Adipocyte (in vitro differentiated cells): ENCODE measurements around the gene MAN1C1.
A peak's percentile ranks its signal among the peaks of the same experiment; 100 is the strongest.

Source experiments
- DNase-seq: peaks from one replicate; pipeline ENCODE4 v3.0.0-alpha.2; 2015; ENCODE audit warnings: low read depth
- H3K27me3 ChIP-seq: replicated peaks from 2 replicates; pipeline ENCODE4 v1.7.0; 2013; ENCODE audit warnings: mild to moderate bottlenecking, low read length, moderate library complexity; ENCODE audit not compliant: control insufficient read depth, insufficient read depth
- H3K36me3 ChIP-seq: 2 replicates; pipeline ENCODE4 v1.7.0; 2013; ENCODE audit warnings: low read length, mild to moderate bottlenecking, moderate library complexity; ENCODE audit not compliant: control insufficient read depth, insufficient read depth, severe bottlenecking
- H3K4me1 ChIP-seq: 2 replicates; pipeline ENCODE4 v1.7.0; 2013; ENCODE audit warnings: mild to moderate bottlenecking, low read length, moderate library complexity; ENCODE audit not compliant: control insufficient read depth, insufficient read depth
- H3K4me3 ChIP-seq: 2 replicates; pipeline ENCODE4 v1.7.0; 2013; ENCODE audit warnings: mild to moderate bottlenecking, low read length, moderate library complexity
- H3K9ac ChIP-seq: 2 replicates; pipeline ENCODE4 v1.7.0; 2013; ENCODE audit warnings: mild to moderate bottlenecking, low read length, moderate library complexity
- H3K9me3 ChIP-seq: 2 replicates; pipeline ENCODE4 v1.7.0; 2013; ENCODE audit warnings: mild to moderate bottlenecking, low read length, moderate library complexity; ENCODE audit not compliant: control insufficient read depth

MAN1C1 gene

GRCh38 chr1:25768999-25769398, 152.4 kb downstream of the MAN1C1 start:
- DNase-seq, result no peak
- H3K4me3 ChIP-seq, result no peak overlapping the region
- peaks cover 5% of the 10 kb centered on the region for H3K4me1 ChIP-seq
- no peak overlapping the region for H3K9ac ChIP-seq
- H3K36me3 ChIP-seq, result peaks cover 31% of the 10 kb centered on the region
- H3K9me3 ChIP-seq, result no peaks in the 10 kb centered on the region
- no peaks in the 10 kb centered on the region for H3K27me3 ChIP-seq

DNA sequence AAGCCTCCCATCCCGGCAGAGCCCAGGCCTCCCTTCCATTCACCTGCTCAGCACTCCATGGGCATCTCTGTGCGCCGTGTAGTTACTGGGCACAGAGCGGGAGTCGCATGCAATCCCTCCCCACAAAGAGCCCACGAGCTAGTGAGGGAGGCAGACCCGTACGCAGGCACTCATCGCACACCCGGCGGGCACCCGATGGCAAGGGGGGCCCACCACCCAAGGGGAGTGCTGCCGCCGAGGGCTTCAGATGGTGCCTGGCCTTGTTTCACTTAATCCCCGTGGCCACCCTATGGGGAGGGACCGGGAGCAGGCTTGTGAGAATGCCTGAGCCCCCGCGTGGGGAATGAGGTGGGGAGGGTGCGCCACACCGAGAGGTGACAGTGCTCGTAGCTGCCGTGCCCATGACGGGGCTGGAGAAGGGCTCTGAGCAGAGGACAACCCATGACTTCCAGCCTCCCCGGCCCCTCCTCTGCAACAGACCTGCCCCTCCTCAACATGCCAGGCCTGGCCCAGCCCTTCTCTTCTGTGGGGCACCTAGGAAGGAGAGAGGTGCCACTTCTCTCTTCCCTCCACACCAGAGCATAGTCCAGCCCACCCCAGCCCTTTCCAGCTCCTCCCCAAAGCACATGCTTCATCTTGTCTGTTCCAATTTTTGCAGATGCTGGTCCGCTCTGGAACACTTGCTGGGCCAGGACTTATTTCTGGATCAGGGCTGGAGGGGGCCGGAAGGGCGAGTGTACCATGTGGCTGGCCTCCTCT, 153.2 kb downstream of the MAN1C1 start:
- H3K9ac ChIP-seq, result no peak overlapping the region
- H3K36me3 ChIP-seq, result peaks cover 31% of the 10 kb centered on the region
- no peak overlapping the region for H3K4me3 ChIP-seq
- H3K4me1 ChIP-seq, result peaks cover 5% of the 10 kb centered on the region
- no peaks in the 10 kb centered on the region for H3K9me3 ChIP-seq
- DNase-seq, result no peak
- H3K27me3 ChIP-seq, result no peaks in the 10 kb centered on the region

DNA sequence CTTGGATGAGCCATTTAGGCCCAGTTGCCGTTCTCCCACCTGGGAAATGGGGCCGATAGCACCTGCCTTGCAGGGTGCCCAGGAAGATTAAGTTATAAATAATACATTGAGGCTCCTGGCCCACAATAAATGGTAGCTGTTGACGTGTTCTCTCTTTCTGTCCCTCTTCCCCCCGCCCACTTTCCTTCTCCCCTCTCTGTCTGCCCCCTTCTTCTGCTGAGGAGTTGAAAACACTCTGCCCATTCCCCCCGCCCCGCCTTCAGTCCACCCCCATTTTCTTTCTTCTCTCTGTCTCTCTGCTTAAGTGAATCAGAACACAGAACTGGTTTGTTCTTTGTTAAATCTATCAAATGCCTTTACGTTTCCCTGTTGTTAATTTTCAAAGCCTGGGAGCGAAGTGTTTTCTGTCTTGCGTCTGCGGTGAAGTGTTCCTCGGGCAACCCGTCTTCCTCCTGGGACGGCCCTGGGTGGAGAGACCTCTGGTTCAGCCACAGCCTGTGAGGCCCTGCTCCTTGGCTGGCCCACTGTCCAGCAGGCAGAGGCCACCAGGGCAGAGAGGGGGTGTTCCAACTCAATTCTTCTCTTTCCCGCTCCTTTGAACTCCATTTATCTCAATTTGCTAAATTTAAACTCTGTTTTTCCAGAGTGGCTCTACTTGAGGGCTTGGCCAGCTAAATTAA, 154.1 kb downstream of the MAN1C1 start:
- H3K36me3 ChIP-seq, result peaks cover 26% of the 10 kb centered on the region
- no peak overlapping the region for H3K4me3 ChIP-seq
- H3K4me1 ChIP-seq, result peaks cover 5% of the 10 kb centered on the region
- H3K9me3 ChIP-seq, result no peaks in the 10 kb centered on the region
- H3K27me3 ChIP-seq, result no peaks in the 10 kb centered on the region
- no peak overlapping the region for H3K9ac ChIP-seq
- DNase-seq, result no peak

- no peak for DNase-seq
- peaks cover 5% of the 10 kb centered on the region for H3K4me1 ChIP-seq
These were observed 154.9 kb downstream of the MAN1C1 start for GRCh38 chr1:25771221-25772114.

GRCh38 chr1:25772164-25772563, 155.6 kb downstream of the MAN1C1 start:
- Histone ChIP-seq H3K9ac (no peak overlapping the region), H3K36me3 (peaks cover 25% of the 10 kb centered on the region), H3K27me3 (no peaks in the 10 kb centered on the region), H3K4me3 (no peak overlapping the region), H3K9me3 (no peaks in the 10 kb centered on the region), H3K4me1 (peaks cover 5% of the 10 kb centered on the region)
- DNase-seq, result no peak

More at GRCh38 chr1:25771221-25772114, 154.9 kb downstream of the MAN1C1 start:
- H3K9ac ChIP-seq, result no peak overlapping the region
- H3K36me3 ChIP-seq, result peaks cover 26% of the 10 kb centered on the region
- no peaks in the 10 kb centered on the region for H3K9me3 ChIP-seq
- no peak overlapping the region for H3K4me3 ChIP-seq
- H3K27me3 ChIP-seq, result no peaks in the 10 kb centered on the region

- Histone ChIP-seq H3K27me3 (no peaks in the 10 kb centered on the region), H3K4me3 (no peak overlapping the region), H3K36me3 (peaks cover 25% of the 10 kb centered on the region), H3K4me1 (peaks cover 5% of the 10 kb centered on the region), H3K9me3 (no peaks in the 10 kb centered on the region), H3K9ac (no peak overlapping the region)
- no peak for DNase-seq
These were observed 156.2 kb downstream of the MAN1C1 start for GRCh38 chr1:25772692-25773245.

- Histone ChIP-seq H3K9me3 (no peaks in the 10 kb centered on the region), H3K27me3 (no peaks in the 10 kb centered on the region), H3K4me1 (peaks cover 5% of the 10 kb centered on the region), H3K4me3 (no peak overlapping the region), H3K36me3 (peaks cover 31% of the 10 kb centered on the region), H3K9ac (no peak overlapping the region)
- DNase-seq, result peak; percentile 74
These were observed 157.0 kb downstream of the MAN1C1 start for GRCh38 chr1:25773441-25774125.

GRCh38 chr1:25774206-25774803, 157.7 kb downstream of the MAN1C1 start:
- Histone ChIP-seq H3K27me3 (no peaks in the 10 kb centered on the region), H3K4me3 (no peak overlapping the region), H3K4me1 (peaks cover 5% of the 10 kb centered on the region), H3K9me3 (no peaks in the 10 kb centered on the region), H3K9ac (no peak overlapping the region), H3K36me3 (peaks cover 28% of the 10 kb centered on the region)
- no peak for DNase-seq

DNA sequence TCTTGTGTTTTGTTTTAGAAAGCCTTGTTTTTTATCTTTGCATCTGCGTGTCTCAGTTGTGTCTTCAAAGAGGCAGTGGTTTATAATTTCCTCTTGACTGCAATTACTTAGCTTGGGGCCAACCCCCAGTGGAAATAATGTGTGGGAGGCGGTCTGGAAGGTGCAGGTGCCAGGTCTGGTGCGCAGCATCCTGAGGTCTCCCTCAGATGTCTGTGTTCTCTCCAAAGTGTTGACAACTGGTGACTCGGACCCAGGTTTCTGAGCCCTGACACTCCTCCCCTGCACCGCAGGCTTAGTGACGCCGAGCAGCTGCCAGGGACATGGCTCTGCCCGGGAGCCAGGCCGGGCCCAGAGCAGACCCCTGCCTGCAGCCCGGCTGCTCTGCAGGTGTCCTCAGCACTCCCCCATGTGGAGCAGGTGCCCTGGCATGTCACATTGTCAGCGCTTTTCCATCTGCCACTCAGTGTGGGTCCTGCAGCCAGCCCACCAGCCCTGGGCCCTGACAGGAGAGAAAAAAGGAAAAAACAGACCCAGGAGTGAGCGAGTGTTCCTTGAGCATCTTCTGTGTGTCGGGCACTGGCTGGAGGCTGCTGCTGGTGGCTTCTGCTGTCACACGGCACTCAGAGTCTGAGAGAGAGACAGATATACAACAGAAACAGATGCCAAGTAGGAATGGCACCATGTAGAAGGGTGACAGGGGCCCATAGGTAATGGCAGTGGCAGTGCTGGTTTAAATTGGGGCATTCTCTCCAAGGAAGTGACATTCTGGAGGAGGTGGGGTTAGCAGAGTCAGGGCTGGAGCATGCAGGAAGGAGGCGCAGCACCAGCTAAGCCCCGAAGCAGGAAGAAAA, 158.6 kb downstream of the MAN1C1 start:
- no peak for DNase-seq
- H3K27me3 ChIP-seq, result no peaks in the 10 kb centered on the region
- peaks cover 5% of the 10 kb centered on the region for H3K4me1 ChIP-seq
- H3K36me3 ChIP-seq, result peaks cover 28% of the 10 kb centered on the region
- H3K9ac ChIP-seq, result no peak overlapping the region
- H3K4me3 ChIP-seq, result no peak overlapping the region
- no peaks in the 10 kb centered on the region for H3K9me3 ChIP-seq

DNA sequence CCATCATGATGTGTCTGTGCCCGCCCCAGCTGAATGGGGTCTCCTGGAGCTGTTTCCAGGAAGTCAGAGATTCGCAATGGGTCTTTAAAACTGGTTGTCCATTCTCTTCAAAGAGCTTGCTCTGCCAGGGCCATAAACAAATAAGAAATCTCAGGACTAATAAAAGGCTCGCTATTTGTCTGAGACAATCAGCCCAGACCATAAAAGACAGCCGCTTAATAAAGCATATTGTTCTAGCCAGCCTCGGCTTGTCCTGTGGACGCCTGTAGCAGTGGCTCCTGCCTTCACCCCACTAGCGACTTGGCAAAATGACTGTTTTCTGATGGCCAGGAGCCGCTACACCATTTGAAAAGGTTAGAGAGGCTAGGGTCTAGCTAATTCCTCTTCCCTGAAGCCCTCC, 162.8 kb downstream of the MAN1C1 start:
- Histone ChIP-seq H3K9ac (no peak overlapping the region), H3K9me3 (no peaks in the 10 kb centered on the region), H3K4me1 (no peaks in the 10 kb centered on the region), H3K4me3 (no peak overlapping the region), H3K27me3 (no peaks in the 10 kb centered on the region), H3K36me3 (peaks cover 30% of the 10 kb centered on the region)
- no peak for DNase-seq
